GM06990 (cell line): ENCODE data around the gene WASHC4.

Experiments
- DNase-seq: peaks from one replicate; pipeline ENCODE4 v3.0.0-alpha.2; 2011; ENCODE audit not compliant: insufficient read length; ENCODE audit errors: extremely low read depth
- H3K27me3 ChIP-seq: replicated peaks from 2 replicates; pipeline ENCODE4 v1.6.0; 2011; ENCODE audit warnings: low read length; ENCODE audit not compliant: control insufficient read depth, insufficient read depth
- H3K36me3 ChIP-seq: 2 replicates; pipeline ENCODE4 v1.5.1; 2011; ENCODE audit warnings: low read length; ENCODE audit not compliant: control insufficient read depth, insufficient read depth
- H3K4me3 ChIP-seq: replicated peaks from 2 replicates; pipeline ENCODE4 v1.5.1; 2011; ENCODE audit warnings: low read depth, mild to moderate bottlenecking, control low read depth, low read length
- CTCF ChIP-seq: IDR thresholded peaks from 2 replicates; pipeline ENCODE4 v1.5.1; 2011; ENCODE audit warnings: low read length, control low read depth, mild to moderate bottlenecking, inconsistent platforms; ENCODE audit not compliant: insufficient read depth, poor library complexity, severe bottlenecking

The WASHC4 gene

GRCh38 chr12:105099356-105099755 is 8.2 kb upstream of the WASHC4 start:
- no peak overlapping the region for H3K4me3 ChIP-seq
- TF ChIP-seq CTCF: no peak

GRCh38 chr12:105100207-105100985 is 7.1 kb upstream of the WASHC4 start:
- H3K36me3 ChIP-seq: no peaks in the 10 kb centered on the region
- TF ChIP-seq CTCF: no peak
- H3K27me3 ChIP-seq: no peaks in the 10 kb centered on the region
- no peak overlapping the region for H3K4me3 ChIP-seq
- DNase-seq: no peak

More at GRCh38 chr12:105099356-105099755, 8.2 kb upstream of the WASHC4 start:
- H3K27me3 ChIP-seq: no peaks in the 10 kb centered on the region
- DNase-seq: no peak
- no peaks in the 10 kb centered on the region for H3K36me3 ChIP-seq

GRCh38 chr12:105100998-105101397 is 6.5 kb upstream of the WASHC4 start:
- DNase-seq: no peak
- Histone ChIP-seq H3K4me3 (no peak overlapping the region), H3K36me3 (no peaks in the 10 kb centered on the region), H3K27me3 (no peaks in the 10 kb centered on the region)
- TF ChIP-seq CTCF: no peak

GRCh38 chr12:105102673-105103072 is 4.9 kb upstream of the WASHC4 start:
- DNase-seq: no peak
- H3K36me3 ChIP-seq: no peaks in the 10 kb centered on the region
- no peak for TF ChIP-seq CTCF

GRCh38 chr12:105104762-105105161 is 2.8 kb upstream of the WASHC4 start:
- no peak for DNase-seq
- no peak for TF ChIP-seq CTCF

More at GRCh38 chr12:105102673-105103072, 4.9 kb upstream of the WASHC4 start:
- no peak overlapping the region for H3K4me3 ChIP-seq
- H3K27me3 ChIP-seq: no peaks in the 10 kb centered on the region

GRCh38 chr12:105106621-105107020 is 910 bp upstream of the WASHC4 start:
- Histone ChIP-seq H3K36me3 (no peaks in the 10 kb centered on the region), H3K4me3 (peak overlapping the region; percentile 98), H3K27me3 (no peaks in the 10 kb centered on the region)
- DNase-seq: peak; percentile 14
- no peak for TF ChIP-seq CTCF

More at GRCh38 chr12:105104762-105105161, 2.8 kb upstream of the WASHC4 start:
- no peaks in the 10 kb centered on the region for H3K36me3 ChIP-seq
- H3K27me3 ChIP-seq: no peaks in the 10 kb centered on the region
- no peak overlapping the region for H3K4me3 ChIP-seq
